ENCODE data around the gene PNMA6E.

The PNMA6E gene

GRCh38 chrX:153434801-153435200 lies 33.7 kb upstream of the PNMA6E start:
- no peak for DNase-seq

GRCh38 chrX:153433781-153434285 lies 32.7 kb upstream of the PNMA6E start:
- no peak for DNase-seq

- DNase-seq = no peak
Observed at GRCh38 chrX:153433161-153433680, 32.1 kb upstream of the PNMA6E start.

- DNase-seq = no peak
Observed at GRCh38 chrX:153430796-153431195, 29.6 kb upstream of the PNMA6E start.

GRCh38 chrX:153426204-153426603 lies 25.1 kb upstream of the PNMA6E start:
- no peak for DNase-seq

GRCh38 chrX:153423652-153424051 lies 22.5 kb upstream of the PNMA6E start:
- no peak for DNase-seq

GRCh38 chrX:153421856-153422255 lies 20.7 kb upstream of the PNMA6E start:
- no peak for DNase-seq

- no peak for DNase-seq
Observed at GRCh38 chrX:153420851-153421599, 19.9 kb upstream of the PNMA6E start.

GRCh38 chrX:153417637-153418036 lies 16.5 kb upstream of the PNMA6E start:
- DNase-seq = no peak

GRCh38 chrX:153416781-153417450 lies 15.8 kb upstream of the PNMA6E start:
- DNase-seq = no peak

- DNase-seq = no peak
Observed at GRCh38 chrX:153414856-153415510, 13.8 kb upstream of the PNMA6E start.

GRCh38 chrX:153413731-153414130 lies 12.6 kb upstream of the PNMA6E start:
- DNase-seq = no peak

- no peak for DNase-seq
Observed at GRCh38 chrX:153412746-153413720, 11.9 kb upstream of the PNMA6E start.

GRCh38 chrX:153411988-153412574 lies 10.9 kb upstream of the PNMA6E start:
- DNase-seq = no peak

GRCh38 chrX:153411255-153411987 lies 10.3 kb upstream of the PNMA6E start, which contains the start of gene ZFP92:
Gene ZFP92, plus strand, starts transcription at chrX:153411472. Its CDS starts 6,851 bp downstream, at chrX:153418323.
- peak; percentile 9 for DNase-seq

GRCh38 chrX:153410888-153411254 lies 9.7 kb upstream of the PNMA6E start:
- no peak for DNase-seq

- DNase-seq = no peak
Observed at GRCh38 chrX:153410373-153410772, 9.2 kb upstream of the PNMA6E start.

GRCh38 chrX:153409414-153410101 lies 8.4 kb upstream of the PNMA6E start:
- DNase-seq = no peak

GRCh38 chrX:153408871-153409351 lies 7.8 kb upstream of the PNMA6E start:
- DNase-seq = no peak

GRCh38 chrX:153408221-153408721 lies 7.1 kb upstream of the PNMA6E start:
- DNase-seq = no peak

All from T-helper 9 cell (primary cell).